Activated naive CD8-positive, alpha-beta T cell treated with anti-CD3 and anti-CD28 coated beads, Interleukin-2, amount 50 U/mL, for 24 hours (primary cell): ENCODE results near the gene CACNB2.

ENCODE experiments used
- ATAC-seq: fragments of 150-1000 bp; cut with Tn5 transposase; one replicate; pipeline ENCODE4 v1.10.0; 2021
- DNase-seq: peaks from one replicate; pipeline ENCODE4 v3.0.0; 2021
- H3K27ac Mint-ChIP-seq: one replicate; pipeline ENCODE4 v1.8.0; 2021; ENCODE audit warnings: mild to moderate bottlenecking, mixed read lengths
- H3K27me3 Mint-ChIP-seq: one replicate; pipeline ENCODE4 v1.8.0; 2021; ENCODE audit warnings: mixed read lengths
- H3K36me3 Mint-ChIP-seq: one replicate; pipeline ENCODE4 v1.8.0; 2021; ENCODE audit warnings: low read depth, mixed read lengths
- H3K4me1 Mint-ChIP-seq: one replicate; pipeline ENCODE4 v1.8.0; 2021; ENCODE audit warnings: mixed read lengths
- H3K4me3 Mint-ChIP-seq: one replicate; pipeline ENCODE4 v1.8.0; 2021; ENCODE audit warnings: mild to moderate bottlenecking, moderate library complexity, mixed read lengths
- H3K9me3 Mint-ChIP-seq: one replicate; pipeline ENCODE4 v1.8.0; 2021; ENCODE audit warnings: mixed read lengths

The CACNB2 gene

DNA sequence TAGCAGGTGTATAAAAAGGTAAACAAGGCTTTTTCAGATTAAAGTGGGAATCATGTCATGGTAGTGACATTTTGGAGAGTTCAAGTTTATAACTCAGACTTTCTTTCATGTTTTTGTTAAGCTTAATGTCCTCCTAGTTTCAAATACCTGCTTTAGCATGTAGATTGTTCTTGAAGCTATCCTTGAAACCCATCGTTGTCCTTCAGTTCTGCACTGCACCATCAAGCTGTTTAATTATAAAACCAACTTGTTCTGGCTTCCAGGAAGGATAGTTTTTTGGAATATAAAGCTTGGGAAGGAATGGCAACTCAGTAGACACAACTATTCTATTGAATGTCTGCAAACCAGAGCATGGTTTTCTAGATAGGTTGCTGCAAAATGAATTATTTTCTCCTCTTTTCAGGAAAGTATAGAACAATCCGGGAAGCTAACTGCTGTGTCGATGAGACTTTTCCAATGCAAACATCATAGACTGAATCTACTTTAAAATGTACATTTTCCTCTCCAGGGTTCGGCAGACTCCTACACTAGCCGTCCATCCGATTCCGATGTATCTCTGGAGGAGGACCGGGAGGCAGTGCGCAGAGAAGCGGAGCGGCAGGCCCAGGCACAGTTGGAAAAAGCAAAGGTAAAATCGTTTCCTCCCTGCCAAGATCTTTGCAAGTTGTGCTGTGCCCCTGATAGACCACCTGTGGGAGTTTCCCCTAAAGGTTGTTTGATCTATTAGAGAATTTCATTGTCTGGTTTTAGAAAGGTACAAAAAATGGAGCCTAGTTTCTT lies 261.4 kb downstream of the CACNB2 start:
- Mint-ChIP-seq H3K27ac (no peak overlapping the region), H3K36me3 (no peaks in the 10 kb centered on the region), H3K9me3 (no peaks in the 10 kb centered on the region), H3K27me3 (peaks cover 3% of the 10 kb centered on the region), H3K4me1 (peaks cover 5% of the 10 kb centered on the region), H3K4me3 (no peak overlapping the region)
- no peak for ATAC-seq
- no peak for DNase-seq

DNA sequence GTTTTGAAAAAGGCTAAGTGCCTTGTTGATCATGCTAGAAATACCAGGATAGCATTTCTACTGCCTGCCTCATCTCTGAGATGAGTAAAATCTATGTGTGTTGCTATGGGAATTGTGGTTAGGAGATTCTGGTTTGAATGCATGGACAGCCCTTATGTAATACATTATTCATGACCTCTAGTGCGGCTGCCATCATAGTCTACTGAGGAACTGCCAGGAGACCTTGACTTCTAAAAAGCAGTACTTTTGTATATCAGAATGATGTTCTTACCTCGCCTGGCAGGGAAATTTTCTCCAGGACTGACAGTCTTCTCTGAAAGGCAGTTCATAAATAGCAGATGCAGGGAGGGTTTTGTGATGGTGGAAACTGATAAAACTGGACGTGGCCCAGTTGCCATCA lies 262.6 kb downstream of the CACNB2 start:
- Mint-ChIP-seq H3K27me3 (peaks cover 3% of the 10 kb centered on the region), H3K4me1 (peaks cover 5% of the 10 kb centered on the region), H3K27ac (no peak overlapping the region), H3K36me3 (no peaks in the 10 kb centered on the region), H3K4me3 (no peak overlapping the region), H3K9me3 (no peaks in the 10 kb centered on the region)
- ATAC-seq: no peak
- DNase-seq: no peak

DNA sequence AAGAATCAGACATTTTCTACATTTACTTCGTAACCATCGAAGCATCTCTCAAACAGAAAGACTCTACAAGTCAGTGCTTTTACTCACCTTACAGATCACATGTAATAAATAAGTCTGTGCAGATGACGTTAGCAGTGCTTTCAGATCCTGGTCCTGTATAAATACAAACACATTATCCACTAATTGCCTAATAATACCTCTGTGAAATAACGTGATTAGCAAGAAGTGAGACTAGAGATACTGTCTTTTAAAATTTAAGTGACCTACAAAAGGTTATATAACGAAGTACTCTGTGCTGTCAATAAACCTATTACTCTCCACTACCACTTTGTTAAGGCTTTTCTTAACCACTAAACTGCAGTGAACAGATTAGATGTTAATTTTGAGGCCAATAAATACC lies 264.3 kb downstream of the CACNB2 start:
- peaks cover 5% of the 10 kb centered on the region for H3K4me1 Mint-ChIP-seq

DNA sequence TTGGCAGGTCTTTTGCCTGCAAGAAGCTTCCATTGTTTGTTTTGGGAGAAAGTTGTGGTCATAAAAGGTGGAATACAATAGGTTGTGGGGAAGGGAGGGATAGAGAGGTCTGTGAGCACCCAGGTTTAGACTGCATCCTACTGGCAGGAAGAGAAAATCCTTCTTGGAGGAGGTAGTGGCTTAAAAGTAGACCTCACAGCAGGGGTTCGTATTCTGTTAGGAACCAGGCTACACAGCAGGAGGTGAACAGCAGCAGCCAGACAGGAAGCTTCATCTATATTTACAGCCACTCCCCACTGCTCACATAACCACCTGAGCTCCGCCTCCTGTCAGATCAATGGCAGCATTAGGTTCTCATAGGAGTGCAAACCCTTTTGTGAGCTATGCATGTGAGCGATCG lies 265.9 kb downstream of the CACNB2 start:
- DNase-seq (no peak), ATAC-seq (no peak)
- no peaks in the 10 kb centered on the region for H3K9me3 Mint-ChIP-seq
- no peak overlapping the region for H3K4me3 Mint-ChIP-seq
- H3K27ac Mint-ChIP-seq: no peak overlapping the region
- H3K4me1 Mint-ChIP-seq: no peaks in the 10 kb centered on the region
- no peaks in the 10 kb centered on the region for H3K36me3 Mint-ChIP-seq
- no peaks in the 10 kb centered on the region for H3K27me3 Mint-ChIP-seq

More for the DNA sequence above, 264.3 kb downstream of the CACNB2 start:
- Mint-ChIP-seq H3K27me3 (peaks cover 3% of the 10 kb centered on the region), H3K9me3 (no peaks in the 10 kb centered on the region), H3K4me3 (no peak overlapping the region), H3K36me3 (no peaks in the 10 kb centered on the region), H3K27ac (no peak overlapping the region)
- DNase-seq (no peak), ATAC-seq (no peak)

DNA sequence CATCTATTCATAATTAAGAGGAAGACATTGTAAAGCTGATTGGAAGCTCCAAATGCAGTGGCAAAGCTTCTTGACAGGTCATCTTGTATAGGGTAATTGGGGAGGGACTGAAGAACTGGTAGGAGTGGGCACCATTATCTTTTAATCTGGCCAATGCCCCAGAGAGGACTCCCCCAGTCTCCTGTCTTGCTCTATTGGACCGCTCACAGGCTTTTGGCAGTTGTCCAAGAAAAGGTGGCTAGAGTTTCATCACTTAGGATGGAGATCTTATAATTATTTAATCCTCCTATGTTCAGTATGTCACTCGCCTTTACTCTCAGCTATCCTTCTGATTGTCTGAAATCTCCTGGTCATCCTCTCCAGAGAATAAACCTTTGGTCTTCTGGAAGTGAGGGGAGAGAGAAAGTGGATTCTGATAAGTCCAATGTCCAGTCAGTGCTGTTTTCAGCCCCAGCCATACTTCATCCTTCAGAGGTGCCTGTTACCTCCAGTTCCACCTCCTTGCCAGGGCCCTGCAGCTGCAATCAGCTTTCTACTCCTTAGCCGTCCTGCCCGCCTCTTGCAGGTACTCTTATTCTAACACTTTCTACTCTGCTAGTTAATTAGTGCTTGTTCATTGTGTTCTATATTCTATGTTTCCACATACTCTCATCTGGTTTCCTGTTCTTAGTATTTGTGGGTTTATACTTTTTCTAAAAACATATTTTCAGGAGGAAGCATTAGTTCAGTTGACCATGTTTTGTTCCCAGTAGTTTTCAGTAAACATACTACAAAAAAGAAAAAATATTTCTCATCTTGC lies 269.6 kb downstream of the CACNB2 start:
- peaks cover 3% of the 10 kb centered on the region for H3K27me3 Mint-ChIP-seq
- ATAC-seq: no peak
- H3K36me3 Mint-ChIP-seq: no peaks in the 10 kb centered on the region
- no peaks in the 10 kb centered on the region for H3K4me1 Mint-ChIP-seq
- DNase-seq: no peak
- H3K4me3 Mint-ChIP-seq: no peak overlapping the region
- H3K27ac Mint-ChIP-seq: no peak overlapping the region
- no peaks in the 10 kb centered on the region for H3K9me3 Mint-ChIP-seq

DNA sequence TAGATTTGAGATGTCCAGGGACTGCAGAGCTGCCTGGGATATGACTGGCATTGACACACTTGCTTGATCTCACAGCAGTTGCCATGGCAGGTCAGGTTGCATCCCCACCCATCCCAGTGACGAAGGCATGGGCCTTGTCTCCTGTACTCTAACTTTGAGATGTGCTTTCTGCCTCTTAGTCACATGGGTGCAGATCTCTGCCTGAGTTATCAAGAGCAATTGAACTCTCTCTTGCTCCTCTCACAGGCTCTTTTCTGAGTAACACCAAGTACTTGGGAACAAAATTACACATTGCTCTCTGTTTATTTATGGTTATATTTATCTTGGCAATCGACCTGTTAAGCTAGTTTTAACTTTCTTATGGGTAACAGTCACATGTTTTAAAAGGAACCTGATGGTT lies 273.8 kb downstream of the CACNB2 start:
- Mint-ChIP-seq H3K27me3 (peaks cover 3% of the 10 kb centered on the region), H3K4me1 (no peaks in the 10 kb centered on the region), H3K4me3 (no peak overlapping the region), H3K36me3 (no peaks in the 10 kb centered on the region), H3K27ac (no peak overlapping the region), H3K9me3 (peaks cover 4% of the 10 kb centered on the region)
- no peak for DNase-seq
- no peak for ATAC-seq

DNA sequence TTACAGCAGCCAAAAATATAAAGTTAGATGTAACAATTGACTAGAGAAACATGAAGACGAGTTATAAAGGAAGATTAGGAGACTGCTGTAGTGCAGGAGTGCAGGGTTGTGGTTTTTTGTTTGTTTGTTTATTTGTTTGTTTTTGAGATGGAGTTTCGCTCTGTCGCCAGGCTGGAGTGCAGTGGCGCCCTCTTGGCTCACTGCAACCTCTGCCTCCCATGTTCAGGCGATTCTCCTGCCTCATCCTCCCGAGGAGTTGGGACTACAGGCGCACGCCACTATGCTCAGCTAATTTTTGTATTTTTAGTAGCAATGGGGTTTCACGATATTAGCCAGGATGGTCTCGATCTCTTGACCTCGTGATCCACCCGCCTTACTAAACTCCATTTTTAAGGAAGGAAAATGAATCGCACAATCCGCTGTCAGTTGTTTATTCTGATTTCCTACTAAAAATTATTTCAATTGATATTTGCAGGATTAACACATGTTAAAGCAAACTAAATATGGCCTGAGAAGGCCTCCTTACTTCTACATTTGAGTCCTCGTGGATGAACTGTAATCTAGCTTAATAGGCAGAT lies 277.8 kb downstream of the CACNB2 start:
- Mint-ChIP-seq H3K27me3 (no peaks in the 10 kb centered on the region), H3K4me3 (no peak overlapping the region), H3K9me3 (peaks cover 4% of the 10 kb centered on the region), H3K27ac (no peak overlapping the region), H3K4me1 (no peaks in the 10 kb centered on the region), H3K36me3 (no peaks in the 10 kb centered on the region)
- no peak for DNase-seq
- ATAC-seq: no peak

DNA sequence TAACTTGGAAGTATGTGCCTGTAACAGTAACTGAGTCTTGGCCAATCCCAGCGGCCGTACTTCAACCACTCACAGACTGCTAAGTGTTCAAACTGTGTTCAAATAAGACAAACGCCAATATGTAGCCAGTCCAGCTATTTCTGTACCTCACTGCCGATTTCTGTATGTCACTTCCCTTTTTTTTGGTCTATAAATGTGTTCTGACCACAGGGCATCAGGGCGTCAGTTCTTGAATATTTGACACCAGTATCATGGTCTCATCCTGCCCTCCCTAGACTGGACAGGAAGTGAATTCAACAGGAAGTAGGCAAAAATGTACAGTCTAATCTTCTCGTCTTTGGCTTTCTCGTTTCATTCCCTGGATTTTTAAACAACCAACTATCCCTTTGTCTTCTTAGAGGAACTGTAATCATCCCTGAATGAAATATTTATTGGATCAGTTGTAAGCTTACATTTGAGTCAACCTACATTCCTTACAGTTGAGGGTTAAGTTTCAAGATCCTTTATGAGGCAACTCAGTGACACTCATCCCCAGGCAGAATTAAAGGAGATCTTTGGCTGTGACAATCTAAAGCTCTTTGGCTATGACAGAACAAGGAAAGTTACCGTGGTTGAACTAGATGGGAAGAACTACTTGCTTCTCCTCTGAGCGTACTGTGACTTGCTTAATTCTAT lies 278.5 kb downstream of the CACNB2 start:
- Mint-ChIP-seq H3K27me3 (no peaks in the 10 kb centered on the region), H3K4me1 (no peaks in the 10 kb centered on the region), H3K4me3 (no peak overlapping the region), H3K9me3 (peaks cover 4% of the 10 kb centered on the region), H3K36me3 (no peaks in the 10 kb centered on the region), H3K27ac (no peak overlapping the region)
- ATAC-seq (no peak), DNase-seq (no peak)

DNA sequence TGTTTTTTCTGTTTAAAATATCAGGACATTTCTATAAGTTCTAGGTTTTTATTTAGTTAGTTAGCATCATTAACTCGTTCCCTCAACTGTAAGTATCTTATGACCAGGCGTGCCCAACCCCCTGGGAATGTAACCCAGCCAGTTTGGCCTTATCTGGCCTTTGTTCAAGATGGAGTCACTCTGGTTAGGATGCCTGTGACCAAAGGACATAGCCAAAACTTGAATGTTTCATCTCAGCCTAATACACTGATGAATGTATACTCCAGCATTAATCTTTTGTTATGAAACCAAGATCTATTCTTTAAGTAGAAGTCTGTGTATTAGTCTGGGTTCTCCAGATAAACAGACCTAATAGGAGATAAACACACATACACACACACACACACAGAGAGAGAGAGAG lies 279.7 kb downstream of the CACNB2 start:
- Mint-ChIP-seq H3K27ac (no peak overlapping the region), H3K4me3 (no peak overlapping the region), H3K9me3 (peaks cover 4% of the 10 kb centered on the region), H3K27me3 (no peaks in the 10 kb centered on the region), H3K36me3 (no peaks in the 10 kb centered on the region), H3K4me1 (no peaks in the 10 kb centered on the region)
- ATAC-seq (no peak), DNase-seq (no peak)

DNA sequence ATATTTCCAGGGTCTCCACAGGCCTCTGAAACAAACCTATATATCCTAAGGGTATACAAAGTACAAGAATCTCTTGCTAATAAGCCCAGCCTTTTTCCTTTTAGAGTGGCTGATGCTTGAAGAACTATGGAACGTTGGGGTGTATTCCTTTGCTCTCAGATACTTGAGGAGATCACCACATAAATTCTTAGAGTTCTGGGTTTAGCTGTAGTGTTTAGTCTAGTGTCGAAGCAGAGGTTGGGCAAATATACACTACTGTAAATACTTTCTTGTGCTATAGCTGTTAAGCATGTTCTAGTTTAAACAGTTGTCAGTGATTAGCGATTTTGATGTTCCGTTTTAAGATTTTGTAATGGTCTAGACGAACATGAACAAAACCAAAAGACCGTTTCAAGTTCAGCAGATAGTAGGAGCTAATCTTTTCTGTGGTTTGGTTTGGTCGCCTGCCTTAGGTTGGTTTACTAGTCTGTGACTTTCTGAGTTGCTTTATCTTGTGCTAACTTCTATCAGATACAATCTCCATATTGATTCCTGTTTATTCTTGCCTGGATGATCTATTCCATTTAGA lies 281.6 kb downstream of the CACNB2 start:
- Mint-ChIP-seq H3K4me3 (no peak overlapping the region), H3K27me3 (no peaks in the 10 kb centered on the region), H3K9me3 (peaks cover 4% of the 10 kb centered on the region), H3K27ac (no peak overlapping the region), H3K4me1 (no peaks in the 10 kb centered on the region), H3K36me3 (no peaks in the 10 kb centered on the region)
- DNase-seq: no peak
- no peak for ATAC-seq

DNA sequence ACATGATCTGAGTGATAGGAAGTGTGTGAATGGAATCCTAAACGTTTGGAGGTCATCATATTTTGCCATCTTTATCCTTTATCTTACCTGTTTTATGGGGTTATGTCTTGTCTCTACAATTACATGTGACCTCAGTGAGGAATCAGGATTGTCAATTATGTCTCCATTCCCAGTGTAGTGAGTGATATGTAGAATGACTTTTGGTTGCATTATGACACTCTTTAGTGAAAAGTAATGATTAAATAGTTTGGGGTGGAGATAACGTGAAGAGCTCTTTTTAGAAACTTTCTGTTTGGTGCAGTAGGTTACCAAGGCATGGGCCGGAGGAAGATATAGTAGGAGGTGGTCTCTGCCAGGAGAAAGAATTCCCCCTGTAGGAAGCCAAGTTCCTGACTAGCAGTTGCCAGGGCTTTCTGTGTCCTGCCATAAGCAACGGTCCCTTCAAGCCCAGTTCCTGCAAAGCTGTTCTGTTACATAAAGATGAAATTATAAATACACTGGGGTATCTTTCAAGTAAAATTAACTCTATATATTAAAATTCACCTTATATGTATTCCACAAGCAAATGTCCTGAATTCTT lies 282.9 kb downstream of the CACNB2 start:
- ATAC-seq: no peak
- H3K27me3 Mint-ChIP-seq: no peaks in the 10 kb centered on the region

DNA sequence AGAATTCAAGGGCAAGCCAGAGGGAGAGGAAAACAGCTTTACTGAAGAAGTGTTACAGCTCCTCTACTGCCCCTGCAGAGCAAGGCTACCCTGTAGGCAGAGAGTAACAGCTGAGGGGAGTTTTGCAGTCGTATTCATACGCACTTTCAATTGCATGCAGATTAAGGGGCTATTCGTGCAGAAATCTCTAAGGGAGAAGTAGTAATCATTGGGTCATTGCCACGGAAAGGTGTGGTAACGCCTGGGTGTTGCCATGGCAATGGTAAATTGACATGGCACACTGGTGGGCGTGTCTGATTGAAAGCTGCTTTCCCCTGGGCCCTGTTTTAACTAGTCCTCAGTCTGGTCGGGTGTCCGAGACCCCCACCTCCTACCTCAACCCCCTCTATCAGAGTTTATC lies 284.0 kb downstream of the CACNB2 start:
- H3K36me3 Mint-ChIP-seq: no peaks in the 10 kb centered on the region
- H3K4me3 Mint-ChIP-seq: no peak overlapping the region
- no peaks in the 10 kb centered on the region for H3K9me3 Mint-ChIP-seq
- no peaks in the 10 kb centered on the region for H3K27me3 Mint-ChIP-seq
- H3K4me1 Mint-ChIP-seq: no peaks in the 10 kb centered on the region
- no peak for DNase-seq
- no peak overlapping the region for H3K27ac Mint-ChIP-seq
- ATAC-seq: no peak

More for the DNA sequence above, 282.9 kb downstream of the CACNB2 start:
- no peaks in the 10 kb centered on the region for H3K36me3 Mint-ChIP-seq
- H3K27ac Mint-ChIP-seq: no peak overlapping the region
- H3K4me1 Mint-ChIP-seq: no peaks in the 10 kb centered on the region
- H3K4me3 Mint-ChIP-seq: no peak overlapping the region
- DNase-seq: no peak
- no peaks in the 10 kb centered on the region for H3K9me3 Mint-ChIP-seq

DNA sequence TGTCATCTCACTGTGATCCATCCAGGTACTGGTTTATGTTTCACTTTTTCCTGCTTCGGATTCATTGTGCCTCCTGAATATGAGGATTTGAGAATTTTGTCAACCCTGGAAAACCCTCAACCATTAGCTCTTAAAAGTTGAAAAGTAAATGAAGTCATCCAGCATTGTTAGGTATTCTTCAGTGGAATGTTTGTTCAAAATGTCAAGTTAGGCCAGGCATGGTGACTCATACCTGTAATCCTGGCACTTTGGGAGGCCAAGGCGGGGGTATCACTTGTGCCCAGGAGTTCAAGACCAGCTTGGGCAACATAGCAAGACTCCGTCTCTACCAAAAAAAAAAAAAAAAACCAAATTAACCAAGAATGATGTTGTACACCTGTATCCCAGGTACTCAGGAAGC lies 289.1 kb downstream of the CACNB2 start:
- DNase-seq: no peak

DNA sequence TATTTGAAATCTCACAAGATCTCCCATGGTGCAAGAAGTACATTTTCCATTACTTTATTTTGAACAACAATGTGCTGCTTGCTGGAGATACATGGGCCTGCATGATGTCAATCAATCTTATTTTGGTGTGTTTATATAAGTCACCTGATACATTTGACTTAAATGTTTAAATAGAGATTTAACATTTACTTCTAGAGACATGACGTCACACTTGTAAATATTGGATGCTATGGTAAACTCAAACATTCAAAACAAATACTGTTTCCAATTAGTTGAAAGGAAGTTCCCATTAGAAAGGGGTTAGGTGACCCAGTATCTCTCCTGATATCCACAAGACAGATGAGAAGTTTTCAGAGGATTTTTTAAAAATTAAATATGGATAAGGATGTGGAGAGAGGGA lies 296.7 kb downstream of the CACNB2 start:
- H3K9me3 Mint-ChIP-seq: no peaks in the 10 kb centered on the region
- DNase-seq (no peak), ATAC-seq (no peak)
- H3K36me3 Mint-ChIP-seq: no peaks in the 10 kb centered on the region
- no peaks in the 10 kb centered on the region for H3K4me1 Mint-ChIP-seq
- no peak overlapping the region for H3K4me3 Mint-ChIP-seq
- no peak overlapping the region for H3K27ac Mint-ChIP-seq
- no peaks in the 10 kb centered on the region for H3K27me3 Mint-ChIP-seq

More for the DNA sequence above, 289.1 kb downstream of the CACNB2 start:
- ATAC-seq: no peak
- Mint-ChIP-seq H3K27me3 (no peaks in the 10 kb centered on the region), H3K27ac (no peak overlapping the region), H3K4me3 (no peak overlapping the region), H3K4me1 (no peaks in the 10 kb centered on the region), H3K36me3 (no peaks in the 10 kb centered on the region), H3K9me3 (no peaks in the 10 kb centered on the region)
